Mucosa of descending colon (tissue), 3 donors: ENCODE measurements around the gene TRIO. TPM values are rescaled to one million over a fixed set of nuclear protein-coding genes. Genes with fewer than 3 reads are reported as not detected.

Experiments used
- ATAC-seq: fragments of 200-7000 bp; cut with Tn5 transposase; one replicate; pipeline ENCODE4 v1.9.1; 2020; ENCODE audit warnings: mild to moderate bottlenecking, moderate library complexity
- DNase-seq, 3 donors: peaks; one replicate each; pipeline ENCODE4 v3.0.0-alpha.2; 2020
- H3K36me3 ChIP-seq: fragments of 200-600 bp; one replicate; pipeline ENCODE4 v1.8.0; 2021; ENCODE audit warnings: low read depth, mild to moderate bottlenecking
- H3K4me1 ChIP-seq: fragments of 200-600 bp; one replicate; pipeline ENCODE4 v1.8.0; 2021; ENCODE audit warnings: low read depth, mild to moderate bottlenecking
- H3K4me3 ChIP-seq: fragments of 200-600 bp; one replicate; pipeline ENCODE4 v1.8.0; 2021; ENCODE audit warnings: mild to moderate bottlenecking
- H3K9me3 ChIP-seq: fragments of 200-600 bp; one replicate; pipeline ENCODE4 v1.8.0; 2021; ENCODE audit warnings: mild to moderate bottlenecking
- intact Hi-C, 2 donors: fragments of 100-400 bp; cut with DNase I in 1 of 2; cut with micrococcal nuclease in 1 of 2; formaldehyde crosslinking; loops; one replicate each; pipeline versions ENCODE4 v1.11.0 to v1.11.1; 2022; cut with DNase I, micrococcal nuclease
- total RNA-seq, 3 donors: library from RNA; stranded (reverse); fragmentation: NEBNext Ultra II Directional in 2 of 3; extraction: Animal tissue kit (Norgen Biotek cat#: 25700) in 2 of 3; gene quantifications; one replicate each; pipeline versions ENCODE4 v1.2.1 to v1.2.4, GENCODE V29; 2021 to 2023
- TF ChIP-seq, protein P1 (sequence below): fragments of 200-600 bp; IDR thresholded peaks from one replicate; pipeline ENCODE4 v1.8.0; 2022; ENCODE audit warnings: antibody characterized with exemption, mild to moderate bottlenecking
- donor health status: DM: no; HTN: no; CAD: no; lungs with moderate emphysema.
- donor health status: DM: no; HTN: no; CAD: no.
- donor health status: DM: no; HTN: yes; CAD: no.

The TRIO gene
- total RNA-seq, 3 donors from 2014 or later: 164 to 231 (median 168) TPM

DNA sequence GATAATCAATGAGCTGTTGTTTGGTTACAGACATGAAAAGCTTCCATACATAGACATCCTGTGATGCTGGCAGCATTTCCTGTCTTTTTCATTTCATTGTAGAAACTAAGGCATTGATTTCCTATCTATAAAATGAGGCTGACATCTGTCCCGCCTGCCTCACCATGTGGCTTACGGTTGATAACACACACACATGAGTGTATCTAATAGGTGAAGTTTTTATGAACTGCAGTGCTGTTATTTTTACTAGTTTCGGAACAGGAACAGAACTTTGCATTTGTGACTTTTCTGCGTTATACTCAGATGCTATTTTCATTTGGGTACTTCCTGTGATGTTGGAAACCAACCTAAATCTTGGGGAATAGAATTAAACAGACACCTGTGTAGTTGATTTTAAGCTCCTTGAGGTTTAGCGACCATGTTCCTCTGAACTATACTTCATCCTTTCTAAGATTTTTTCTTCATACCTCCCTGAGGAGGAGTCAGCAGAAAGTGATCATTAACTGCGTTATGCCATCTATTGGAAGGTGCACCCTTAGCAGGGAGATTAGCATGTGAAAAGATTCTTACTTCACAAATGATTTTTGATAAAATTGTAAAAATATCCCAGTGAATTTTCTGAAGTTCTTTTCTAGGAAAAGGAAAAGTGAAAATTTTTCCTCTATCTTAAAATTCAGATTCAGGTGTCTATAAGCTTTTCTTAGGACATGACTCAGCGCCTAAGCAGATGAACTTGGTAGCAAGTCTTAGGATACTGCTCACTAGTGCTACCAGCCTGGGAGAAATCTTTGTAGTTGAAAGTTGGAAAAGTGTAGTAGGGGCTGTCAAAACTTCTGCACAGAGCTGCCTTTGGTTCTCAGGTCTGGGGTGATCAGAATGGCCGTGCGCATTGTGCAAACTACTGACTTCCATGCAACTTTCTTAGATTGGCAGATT is 134.5 kb downstream of the TRIO start:
- intact Hi-C loops: loop anchor here in 1 of 2 donors (10.0 kb wide), 1 partner anchor 293 kb away; no protein-coding TSS in a partner anchor
- H3K36me3 ChIP-seq: no peaks in the 10 kb centered on the region
- ATAC-seq: no peak

DNA sequence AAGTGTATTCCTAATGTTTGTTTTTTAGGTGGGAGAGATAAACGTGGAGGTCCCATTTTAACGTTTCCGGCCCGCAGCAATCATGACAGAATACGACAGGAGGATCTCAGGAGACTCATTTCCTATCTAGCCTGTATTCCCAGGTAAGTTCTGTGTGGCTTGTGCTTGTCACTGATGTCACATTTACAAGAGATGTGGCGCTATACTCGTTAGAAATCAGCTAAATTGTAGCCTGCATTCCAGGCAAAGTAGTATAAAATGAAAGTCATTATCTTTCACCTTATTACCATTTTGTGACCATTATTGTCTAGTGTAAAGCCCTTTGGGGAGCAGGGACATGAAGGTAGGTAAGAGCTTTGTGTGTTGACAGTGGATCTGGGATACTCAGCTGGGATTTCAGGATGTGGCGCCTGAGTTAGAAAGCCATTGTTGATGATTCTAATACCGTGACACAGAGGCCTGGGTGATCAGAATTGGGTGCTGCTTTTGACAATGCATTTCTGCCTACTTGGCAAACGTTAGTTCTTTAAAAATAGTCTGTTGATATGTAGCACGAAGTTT is 137.2 kb downstream of the TRIO start:
- ATAC-seq (no peak), DNase-seq (no peak)
- H3K4me1 ChIP-seq: no peaks in the 10 kb centered on the region
- no peaks in the 10 kb centered on the region for H3K9me3 ChIP-seq
- H3K4me3 ChIP-seq: no peak overlapping the region
- intact Hi-C loops: no loop called here
- no peaks in the 10 kb centered on the region for H3K36me3 ChIP-seq
- TF ChIP-seq, protein P1, sequence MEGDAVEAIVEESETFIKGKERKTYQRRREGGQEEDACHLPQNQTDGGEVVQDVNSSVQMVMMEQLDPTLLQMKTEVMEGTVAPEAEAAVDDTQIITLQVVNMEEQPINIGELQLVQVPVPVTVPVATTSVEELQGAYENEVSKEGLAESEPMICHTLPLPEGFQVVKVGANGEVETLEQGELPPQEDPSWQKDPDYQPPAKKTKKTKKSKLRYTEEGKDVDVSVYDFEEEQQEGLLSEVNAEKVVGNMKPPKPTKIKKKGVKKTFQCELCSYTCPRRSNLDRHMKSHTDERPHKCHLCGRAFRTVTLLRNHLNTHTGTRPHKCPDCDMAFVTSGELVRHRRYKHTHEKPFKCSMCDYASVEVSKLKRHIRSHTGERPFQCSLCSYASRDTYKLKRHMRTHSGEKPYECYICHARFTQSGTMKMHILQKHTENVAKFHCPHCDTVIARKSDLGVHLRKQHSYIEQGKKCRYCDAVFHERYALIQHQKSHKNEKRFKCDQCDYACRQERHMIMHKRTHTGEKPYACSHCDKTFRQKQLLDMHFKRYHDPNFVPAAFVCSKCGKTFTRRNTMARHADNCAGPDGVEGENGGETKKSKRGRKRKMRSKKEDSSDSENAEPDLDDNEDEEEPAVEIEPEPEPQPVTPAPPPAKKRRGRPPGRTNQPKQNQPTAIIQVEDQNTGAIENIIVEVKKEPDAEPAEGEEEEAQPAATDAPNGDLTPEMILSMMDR: no peak

More for the DNA sequence above, 134.5 kb downstream of the TRIO start:
- Histone ChIP-seq H3K4me3 (no peak overlapping the region), H3K9me3 (no peaks in the 10 kb centered on the region), H3K4me1 (no peaks in the 10 kb centered on the region)
- no peak for DNase-seq
- TF ChIP-seq, protein P1: no peak

DNA sequence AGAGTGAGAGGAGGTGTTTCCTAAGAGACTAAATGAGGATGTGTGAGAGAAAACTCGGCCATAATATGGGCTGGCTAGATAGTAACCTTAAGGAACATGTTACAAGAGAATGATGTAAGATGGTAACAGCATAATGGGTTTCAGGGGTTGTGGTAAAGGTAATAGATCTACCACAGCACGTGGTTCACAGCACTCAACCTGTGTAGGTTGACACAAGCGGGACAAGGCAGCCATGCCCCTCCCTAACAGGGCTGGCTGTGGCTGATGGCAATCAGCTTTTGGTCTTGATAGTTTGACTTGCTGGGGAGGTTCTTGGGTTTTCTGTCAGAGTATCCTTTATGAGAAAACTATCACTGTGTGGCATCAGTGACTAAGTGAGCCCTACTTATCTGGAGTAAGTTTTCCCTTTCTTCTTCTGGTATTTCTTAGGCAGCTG is 138.6 kb downstream of the TRIO start:
- TF ChIP-seq, protein P1: no peak
- Histone ChIP-seq H3K4me3 (no peak overlapping the region), H3K9me3 (no peaks in the 10 kb centered on the region), H3K36me3 (no peaks in the 10 kb centered on the region), H3K4me1 (no peaks in the 10 kb centered on the region)
- DNase-seq (no peak), ATAC-seq (no peak)
- intact Hi-C loops: no loop called here

DNA sequence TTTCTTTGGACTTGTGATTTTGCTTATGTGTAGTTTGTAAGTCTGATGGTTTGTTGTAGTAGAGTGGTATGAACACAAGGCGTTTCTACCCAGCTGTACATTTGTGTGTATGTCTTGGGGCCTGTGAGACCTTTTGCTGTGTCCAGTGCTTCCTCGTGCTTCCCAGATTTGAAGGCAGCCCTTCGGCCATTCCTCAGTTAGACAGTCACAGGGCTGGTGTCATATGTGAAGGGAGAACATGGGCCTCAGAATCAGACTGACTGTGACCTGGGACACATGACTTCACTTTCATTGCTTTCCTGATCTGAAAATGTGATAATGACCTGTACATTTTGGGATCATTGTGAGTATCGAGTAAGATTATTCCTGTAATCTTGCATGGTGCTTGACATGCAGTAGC is 140.0 kb downstream of the TRIO start:
- intact Hi-C loops: no loop called here
- DNase-seq (no peak), ATAC-seq (no peak)
- no peaks in the 10 kb centered on the region for H3K36me3 ChIP-seq
- no peak overlapping the region for H3K4me3 ChIP-seq
- H3K4me1 ChIP-seq: no peaks in the 10 kb centered on the region
- TF ChIP-seq, protein P1: no peak
- no peaks in the 10 kb centered on the region for H3K9me3 ChIP-seq

DNA sequence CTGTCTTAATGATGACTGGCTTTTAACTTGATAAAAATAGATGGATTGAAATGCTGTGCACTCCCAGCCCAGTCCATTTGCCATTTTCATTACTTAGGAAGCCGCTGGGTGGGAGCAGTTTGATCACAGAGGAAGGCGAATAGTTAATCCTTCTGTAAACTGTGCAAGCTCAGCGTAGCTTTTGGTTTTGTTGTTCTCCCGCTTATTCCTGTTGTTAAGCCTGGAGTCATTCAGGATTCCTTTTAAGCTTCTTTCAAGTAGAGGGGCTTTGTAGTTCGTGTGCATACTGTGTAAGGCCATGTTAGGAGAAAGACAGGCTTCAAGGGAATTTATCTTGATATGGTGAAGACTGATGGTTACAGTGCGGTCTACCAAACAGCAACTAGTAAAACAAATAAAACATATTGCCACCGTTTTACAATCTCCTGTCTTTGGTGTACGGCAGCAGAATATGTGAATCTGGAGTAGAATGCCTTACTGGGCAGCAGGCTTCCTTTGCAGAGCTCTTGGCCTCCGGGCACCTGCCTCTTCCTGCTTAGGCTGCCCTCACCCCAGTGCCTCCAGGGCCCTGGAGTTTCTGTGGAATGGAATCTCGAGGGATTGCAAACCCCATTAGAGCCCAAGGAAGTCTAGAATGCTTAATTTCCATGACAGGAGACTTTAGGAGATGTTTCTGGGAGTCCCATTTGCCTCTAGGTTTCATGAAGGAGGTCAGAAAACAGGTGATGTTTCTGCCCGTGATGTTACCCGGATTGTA is 141.4 kb downstream of the TRIO start:
- H3K9me3 ChIP-seq: no peaks in the 10 kb centered on the region
- no peak for DNase-seq
- no peaks in the 10 kb centered on the region for H3K36me3 ChIP-seq
- no peaks in the 10 kb centered on the region for H3K4me1 ChIP-seq
- TF ChIP-seq, protein P1: no peak
- no peak overlapping the region for H3K4me3 ChIP-seq
- intact Hi-C loops: no loop called here
- ATAC-seq: no peak
